Measurements from ENCODE around the gene DPM2.
A peak's percentile ranks its signal among the peaks of the same experiment; 100 is the strongest.

Gene DPM2

DNA sequence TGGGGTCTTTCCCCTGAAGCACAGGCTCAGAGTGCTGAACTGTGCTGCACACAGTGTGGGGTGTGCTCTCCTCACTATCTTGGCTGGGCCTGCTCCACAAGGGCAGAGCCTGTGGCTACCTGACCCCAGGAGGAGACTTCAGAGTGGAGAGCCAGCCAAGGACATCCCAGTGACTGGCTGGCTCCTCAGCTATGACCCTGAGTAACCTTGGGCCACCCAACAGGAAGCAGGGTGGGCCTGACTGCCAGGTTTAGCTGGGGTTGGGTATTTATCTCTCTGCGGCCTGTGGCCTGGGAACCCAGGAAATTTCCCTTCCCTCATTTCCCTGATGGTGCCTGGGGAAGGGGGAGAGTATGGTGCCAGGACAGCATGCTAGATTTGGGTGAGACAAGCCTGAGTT lies 45.3 kb upstream of the DPM2 start:
- TF ChIP-seq SPI1 (IDR thresholded peaks at IDR 0.05; ENCODE audit: borderline replicate concordance, low read depth) = no peak
- TF ChIP-seq, protein P1, sequence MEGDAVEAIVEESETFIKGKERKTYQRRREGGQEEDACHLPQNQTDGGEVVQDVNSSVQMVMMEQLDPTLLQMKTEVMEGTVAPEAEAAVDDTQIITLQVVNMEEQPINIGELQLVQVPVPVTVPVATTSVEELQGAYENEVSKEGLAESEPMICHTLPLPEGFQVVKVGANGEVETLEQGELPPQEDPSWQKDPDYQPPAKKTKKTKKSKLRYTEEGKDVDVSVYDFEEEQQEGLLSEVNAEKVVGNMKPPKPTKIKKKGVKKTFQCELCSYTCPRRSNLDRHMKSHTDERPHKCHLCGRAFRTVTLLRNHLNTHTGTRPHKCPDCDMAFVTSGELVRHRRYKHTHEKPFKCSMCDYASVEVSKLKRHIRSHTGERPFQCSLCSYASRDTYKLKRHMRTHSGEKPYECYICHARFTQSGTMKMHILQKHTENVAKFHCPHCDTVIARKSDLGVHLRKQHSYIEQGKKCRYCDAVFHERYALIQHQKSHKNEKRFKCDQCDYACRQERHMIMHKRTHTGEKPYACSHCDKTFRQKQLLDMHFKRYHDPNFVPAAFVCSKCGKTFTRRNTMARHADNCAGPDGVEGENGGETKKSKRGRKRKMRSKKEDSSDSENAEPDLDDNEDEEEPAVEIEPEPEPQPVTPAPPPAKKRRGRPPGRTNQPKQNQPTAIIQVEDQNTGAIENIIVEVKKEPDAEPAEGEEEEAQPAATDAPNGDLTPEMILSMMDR (IDR thresholded peaks at IDR 0.05; ENCODE audit: insufficient read depth, low read length) = no peak
- TF ChIP-seq GABPA (IDR thresholded peaks at IDR 0.05; ENCODE audit: low read depth) = no peak
- TF ChIP-seq POLR2AphosphoS5 (IDR thresholded peaks at IDR 0.05; ENCODE audit: low read depth) = no peak
- TF ChIP-seq, protein P2, sequence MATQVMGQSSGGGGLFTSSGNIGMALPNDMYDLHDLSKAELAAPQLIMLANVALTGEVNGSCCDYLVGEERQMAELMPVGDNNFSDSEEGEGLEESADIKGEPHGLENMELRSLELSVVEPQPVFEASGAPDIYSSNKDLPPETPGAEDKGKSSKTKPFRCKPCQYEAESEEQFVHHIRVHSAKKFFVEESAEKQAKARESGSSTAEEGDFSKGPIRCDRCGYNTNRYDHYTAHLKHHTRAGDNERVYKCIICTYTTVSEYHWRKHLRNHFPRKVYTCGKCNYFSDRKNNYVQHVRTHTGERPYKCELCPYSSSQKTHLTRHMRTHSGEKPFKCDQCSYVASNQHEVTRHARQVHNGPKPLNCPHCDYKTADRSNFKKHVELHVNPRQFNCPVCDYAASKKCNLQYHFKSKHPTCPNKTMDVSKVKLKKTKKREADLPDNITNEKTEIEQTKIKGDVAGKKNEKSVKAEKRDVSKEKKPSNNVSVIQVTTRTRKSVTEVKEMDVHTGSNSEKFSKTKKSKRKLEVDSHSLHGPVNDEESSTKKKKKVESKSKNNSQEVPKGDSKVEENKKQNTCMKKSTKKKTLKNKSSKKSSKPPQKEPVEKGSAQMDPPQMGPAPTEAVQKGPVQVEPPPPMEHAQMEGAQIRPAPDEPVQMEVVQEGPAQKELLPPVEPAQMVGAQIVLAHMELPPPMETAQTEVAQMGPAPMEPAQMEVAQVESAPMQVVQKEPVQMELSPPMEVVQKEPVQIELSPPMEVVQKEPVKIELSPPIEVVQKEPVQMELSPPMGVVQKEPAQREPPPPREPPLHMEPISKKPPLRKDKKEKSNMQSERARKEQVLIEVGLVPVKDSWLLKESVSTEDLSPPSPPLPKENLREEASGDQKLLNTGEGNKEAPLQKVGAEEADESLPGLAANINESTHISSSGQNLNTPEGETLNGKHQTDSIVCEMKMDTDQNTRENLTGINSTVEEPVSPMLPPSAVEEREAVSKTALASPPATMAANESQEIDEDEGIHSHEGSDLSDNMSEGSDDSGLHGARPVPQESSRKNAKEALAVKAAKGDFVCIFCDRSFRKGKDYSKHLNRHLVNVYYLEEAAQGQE (IDR thresholded peaks at IDR 0.05; ENCODE audit: insufficient replicate concordance, low read depth) = no peak
- DNase-seq (ENCODE audit: low read depth in 1 of 2, low spot score in 1 of 2) = no peak
- Histone ChIP-seq H3K27me3 (ENCODE audit: insufficient read depth, poor library complexity, severe bottlenecking) (no peaks in the 10 kb centered on the region), H3K4me3 (replicated peaks; ENCODE audit: insufficient read depth, low read length) (no peak overlapping the region), H3K27ac (replicated peaks) (no peak overlapping the region)

DNA sequence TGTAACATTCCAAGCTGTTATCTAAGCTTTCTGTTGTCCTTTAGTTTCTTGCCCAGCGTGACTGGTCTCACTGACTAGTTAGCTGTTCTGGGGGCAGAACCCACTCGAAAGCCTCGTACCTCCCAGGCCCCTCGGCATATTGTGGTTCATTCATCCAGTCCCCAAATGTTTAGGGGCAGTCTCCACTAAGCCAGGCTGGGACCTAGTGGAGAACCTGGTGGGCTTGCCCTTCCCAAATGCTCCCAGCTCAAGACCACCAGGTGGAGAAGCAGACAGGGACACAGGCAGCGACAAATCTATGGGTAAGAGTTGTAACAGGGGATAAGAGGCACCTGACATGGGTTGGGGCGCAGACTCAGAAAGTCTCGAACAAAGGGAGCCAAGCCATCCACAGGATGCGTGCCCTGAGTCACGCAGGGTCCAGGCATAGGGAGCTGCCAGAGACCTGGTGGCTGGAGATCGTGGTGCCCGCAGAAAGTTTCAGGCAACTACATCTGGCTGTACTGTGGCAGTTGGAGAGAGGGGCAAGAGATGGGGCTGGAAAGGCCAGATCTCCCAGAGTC lies 44.0 kb upstream of the DPM2 start:
- DNase-seq (ENCODE audit: low read depth in 1 of 2, low spot score in 1 of 2) = no peak
- peak overlapping the region; percentile 49; the same call in 1 of the 2 replicates for H3K4me3 ChIP-seq (replicated peaks; ENCODE audit: insufficient read depth, low read length)
- TF ChIP-seq, protein P2 (IDR thresholded peaks at IDR 0.05; ENCODE audit: insufficient replicate concordance, low read depth) = no peak
- TF ChIP-seq, protein P1 (IDR thresholded peaks at IDR 0.05; ENCODE audit: insufficient read depth, low read length) = no peak
- TF ChIP-seq SPI1 (IDR thresholded peaks at IDR 0.05; ENCODE audit: borderline replicate concordance, low read depth) = no peak
- no peak for TF ChIP-seq GABPA (IDR thresholded peaks at IDR 0.05; ENCODE audit: low read depth)
- no peak for TF ChIP-seq POLR2AphosphoS5 (IDR thresholded peaks at IDR 0.05; ENCODE audit: low read depth)
- H3K27me3 ChIP-seq (ENCODE audit: insufficient read depth, poor library complexity, severe bottlenecking) = no peaks in the 10 kb centered on the region
- H3K27ac ChIP-seq (replicated peaks) = peak overlapping the region; percentile 82

DNA sequence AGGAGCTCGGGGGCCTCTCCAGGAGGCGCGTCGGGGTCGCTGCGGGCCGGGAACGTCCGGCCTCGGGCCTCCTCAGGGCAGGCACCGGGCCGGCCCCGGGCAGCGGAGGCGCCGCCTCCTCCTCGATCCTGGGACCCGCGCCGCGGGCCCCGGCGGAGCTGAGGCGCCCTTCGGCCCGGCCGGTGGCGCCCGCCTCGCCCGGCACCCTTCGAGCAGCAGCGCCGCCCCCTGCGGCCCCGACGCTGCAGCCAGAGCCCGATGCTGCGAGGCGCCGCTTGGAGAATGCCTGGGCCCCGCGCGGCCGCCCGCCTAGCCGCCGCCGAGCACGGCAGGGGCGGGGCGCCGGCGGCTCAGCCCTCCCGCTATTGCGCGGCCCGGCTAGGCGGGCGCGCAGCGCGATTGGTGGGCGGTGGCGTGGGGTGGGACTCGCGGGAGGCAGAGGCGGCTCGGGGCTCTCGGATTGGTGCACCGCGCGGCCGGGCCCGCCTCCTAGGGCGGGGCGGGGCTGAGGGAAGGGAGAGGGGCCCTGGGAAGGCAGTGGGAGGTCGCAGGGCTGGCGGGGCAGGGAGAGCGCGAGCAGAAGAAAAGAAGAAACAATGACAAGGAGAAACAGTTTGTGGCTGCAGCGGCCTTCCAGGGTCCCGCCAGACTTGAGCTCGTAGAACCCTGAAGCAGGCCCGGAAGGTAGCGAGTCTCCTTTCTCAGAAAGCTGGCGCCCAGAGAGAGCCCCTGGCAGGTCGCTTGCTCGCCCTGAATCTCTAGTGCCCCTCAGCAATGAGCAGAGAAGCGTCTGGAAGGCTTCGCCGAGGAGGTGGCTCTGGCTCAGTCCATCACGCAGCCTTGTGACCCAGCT lies 43.3 kb upstream of the DPM2 start, which contains the start of gene EEIG1:
Gene EEIG1, minus strand, starts transcription at position 284 of the 853 bp plus-strand sequence. CDS start 852 bp downstream, outside the sequence.
- Histone ChIP-seq H3K27ac (replicated peaks) (peak within 1 kb of the TSS; percentile 82), H3K4me3 (replicated peaks; ENCODE audit: insufficient read depth, low read length) (peak within 1 kb of the TSS; percentile 56), H3K27me3 (ENCODE audit: insufficient read depth, poor library complexity, severe bottlenecking) (no peaks in the 10 kb centered on the region)
- peak; percentile 80 to 94 for DNase-seq (ENCODE audit: low read depth in 1 of 2, low spot score in 1 of 2)
- TF ChIP-seq POLR2AphosphoS5 (IDR thresholded peaks at IDR 0.05; ENCODE audit: low read depth) = peak; percentile 64; the same call in 1 of the 2 replicates
- TF ChIP-seq SPI1 (IDR thresholded peaks at IDR 0.05; ENCODE audit: borderline replicate concordance, low read depth) = no peak

DNA sequence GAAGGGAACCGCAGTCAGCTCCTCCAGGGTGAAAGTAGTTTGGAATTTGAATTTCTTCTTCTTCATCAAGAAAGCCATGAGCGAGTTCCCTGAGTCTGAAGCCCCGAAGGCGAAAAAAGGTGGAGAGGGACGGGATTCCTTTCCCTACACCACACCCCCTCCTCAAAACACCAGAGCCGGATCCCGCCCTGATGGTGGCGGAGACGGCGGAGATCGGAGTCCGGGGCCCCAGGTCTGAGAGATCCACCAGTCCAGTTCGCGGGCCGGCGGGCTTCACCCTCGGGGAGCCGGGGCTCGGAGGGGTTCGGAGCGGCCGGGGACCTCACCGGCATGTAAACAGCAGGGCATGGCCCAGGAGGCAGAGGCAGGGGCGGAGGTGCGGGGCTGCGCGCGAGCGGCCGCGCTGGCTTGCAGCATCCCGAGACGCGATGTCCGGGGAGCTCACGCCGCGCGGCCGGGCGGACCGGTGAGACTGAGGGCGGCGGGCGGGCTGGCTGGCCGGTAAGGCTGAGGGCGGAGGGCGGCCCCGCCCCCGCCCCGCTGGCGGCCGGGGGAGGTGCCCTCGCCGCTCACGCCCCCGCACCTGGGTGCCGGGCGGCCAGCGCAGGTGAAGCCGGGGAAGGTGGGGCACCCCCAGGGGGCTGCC lies 42.5 kb upstream of the DPM2 start:
- Histone ChIP-seq H3K27me3 (ENCODE audit: insufficient read depth, poor library complexity, severe bottlenecking) (no peaks in the 10 kb centered on the region), H3K4me3 (replicated peaks; ENCODE audit: insufficient read depth, low read length) (peak overlapping the region; percentile 56), H3K27ac (replicated peaks) (no peak overlapping the region)
- TF ChIP-seq, protein P1 (IDR thresholded peaks at IDR 0.05; ENCODE audit: insufficient read depth, low read length) = no peak
- TF ChIP-seq GABPA (IDR thresholded peaks at IDR 0.05; ENCODE audit: low read depth) = no peak
- TF ChIP-seq, protein P2 (IDR thresholded peaks at IDR 0.05; ENCODE audit: insufficient replicate concordance, low read depth) = no peak
- TF ChIP-seq POLR2AphosphoS5 (IDR thresholded peaks at IDR 0.05; ENCODE audit: low read depth) = no peak
- no peak for TF ChIP-seq SPI1 (IDR thresholded peaks at IDR 0.05; ENCODE audit: borderline replicate concordance, low read depth)
- DNase-seq (ENCODE audit: low read depth in 1 of 2, low spot score in 1 of 2) = peak in 1 of 2 experiments; percentile 27
